Ishikawa (cell line): Measurements from ENCODE around the gene TMEM221.

Experiments used
- CEBPB ChIP-seq: IDR thresholded peaks from 2 replicates; pipeline ENCODE4 v1.6.1; 2012
- CREB1 ChIP-seq: IDR thresholded peaks from 2 replicates; pipeline ENCODE4 v1.6.1; 2012; ENCODE audit warnings: low read depth
- EGR1 ChIP-seq: IDR thresholded peaks from 2 replicates; pipeline ENCODE4 v1.6.1; 2012
- EP300 ChIP-seq: IDR thresholded peaks from 2 replicates; pipeline ENCODE4 v1.6.1; 2012; ENCODE audit warnings: borderline replicate concordance
- FOXM1 ChIP-seq: IDR thresholded peaks from 2 replicates; pipeline ENCODE4 v1.6.1; 2012; ENCODE audit warnings: low read depth, borderline replicate concordance
- MAX ChIP-seq: IDR thresholded peaks from 2 replicates; pipeline ENCODE4 v1.6.1; 2012
- NFIC ChIP-seq: IDR thresholded peaks from 2 replicates; pipeline ENCODE4 v1.6.1; 2012
- RAD21 ChIP-seq: IDR thresholded peaks from 2 replicates; pipeline ENCODE4 v1.6.1; 2012; ENCODE audit warnings: low read depth
- REST ChIP-seq: IDR thresholded peaks from 2 replicates; pipeline ENCODE4 v1.6.1; 2012; ENCODE audit warnings: low read depth, mild to moderate bottlenecking
- TAF1 ChIP-seq: IDR thresholded peaks from 2 replicates; pipeline ENCODE4 v1.6.1; 2012; ENCODE audit warnings: low read depth, mild to moderate bottlenecking
- TCF12 ChIP-seq: IDR thresholded peaks from 2 replicates; pipeline ENCODE4 v1.6.1; 2012; ENCODE audit warnings: low read depth
- TEAD4 ChIP-seq: IDR thresholded peaks from 2 replicates; pipeline ENCODE4 v1.6.1; 2012
- USF1 ChIP-seq: IDR thresholded peaks from 2 replicates; pipeline ENCODE4 v1.6.1; 2012
- YY1 ChIP-seq: IDR thresholded peaks from 2 replicates; pipeline ENCODE4 v1.6.1; 2012; ENCODE audit warnings: low read depth
- ZBTB7A ChIP-seq: IDR thresholded peaks from 2 replicates; pipeline ENCODE4 v1.6.1; 2012; ENCODE audit warnings: low read depth

The TMEM221 gene

DNA sequence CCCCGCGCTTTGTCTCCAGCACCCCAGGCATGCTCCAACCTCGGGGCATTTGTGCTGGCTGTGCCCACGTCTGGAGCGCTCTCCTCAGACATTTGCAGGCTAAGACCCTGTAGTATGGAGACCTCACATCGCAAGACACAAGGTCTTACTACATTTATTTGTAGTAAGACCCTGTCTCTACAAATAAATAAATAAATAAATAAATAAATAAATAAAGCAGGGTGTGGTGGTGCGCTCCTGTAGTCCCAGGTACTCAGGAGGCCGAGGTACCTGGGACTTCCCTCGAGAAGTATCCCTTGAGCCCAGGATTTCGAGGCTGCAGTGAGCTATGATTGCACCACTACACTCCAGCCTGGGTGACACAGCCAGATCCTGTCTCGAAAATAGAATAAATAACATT, 7.7 kb upstream of the TMEM221 start:
- TF ChIP-seq RAD21 (no peak), EP300 (no peak), REST (no peak), FOXM1 (no peak), MAX (no peak), ZBTB7A (no peak), USF1 (no peak)

DNA sequence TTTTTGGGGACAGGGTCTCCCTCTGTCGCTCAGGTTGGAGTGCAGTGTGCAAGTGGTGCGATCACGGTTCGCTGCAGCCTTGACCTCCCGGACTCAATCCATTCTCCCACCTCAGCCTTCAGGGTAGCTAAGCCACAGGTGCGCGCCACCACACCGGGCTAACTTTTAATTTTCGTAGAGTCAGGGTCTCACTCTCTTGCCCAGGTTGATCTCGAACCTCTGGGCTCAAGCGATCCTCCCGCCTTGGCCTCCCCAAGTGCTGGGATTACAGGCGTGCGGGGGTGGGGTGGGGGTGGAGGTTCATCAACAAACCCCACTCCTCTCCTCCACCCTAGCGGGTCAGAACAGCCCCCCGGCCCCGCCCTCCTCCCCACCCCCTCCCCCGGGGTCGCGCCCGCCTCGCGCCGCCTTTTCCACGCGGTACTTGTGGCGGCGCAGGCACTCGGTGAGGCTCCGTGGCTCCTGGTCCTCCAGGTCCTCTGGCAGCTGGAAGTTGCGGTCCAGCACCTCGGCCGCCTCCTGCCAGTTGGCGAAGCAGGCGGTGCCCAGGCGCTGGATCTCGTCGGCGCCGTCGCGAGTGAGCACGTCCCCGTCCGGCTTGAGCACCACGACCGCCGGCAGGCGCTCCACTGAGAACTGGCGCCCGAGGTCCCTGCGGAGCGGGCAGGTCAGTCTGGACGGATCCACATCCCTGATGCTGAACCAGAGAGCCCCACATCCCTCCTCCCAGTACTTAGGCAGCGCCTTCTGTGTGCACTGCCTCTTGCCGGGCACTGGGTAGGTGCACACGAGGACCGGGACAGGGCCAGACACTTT, 7.0 kb upstream of the TMEM221 start:
- TF ChIP-seq MAX, result 0 out of 2 replicates have a peak, but pooled peaks have one; percentile 22
- TF ChIP-seq TCF12, result no peak
- no peak for TF ChIP-seq CEBPB
- peak; percentile 32; the same call in 1 of the 2 replicates for TF ChIP-seq REST
- TF ChIP-seq EP300, result no peak

DNA sequence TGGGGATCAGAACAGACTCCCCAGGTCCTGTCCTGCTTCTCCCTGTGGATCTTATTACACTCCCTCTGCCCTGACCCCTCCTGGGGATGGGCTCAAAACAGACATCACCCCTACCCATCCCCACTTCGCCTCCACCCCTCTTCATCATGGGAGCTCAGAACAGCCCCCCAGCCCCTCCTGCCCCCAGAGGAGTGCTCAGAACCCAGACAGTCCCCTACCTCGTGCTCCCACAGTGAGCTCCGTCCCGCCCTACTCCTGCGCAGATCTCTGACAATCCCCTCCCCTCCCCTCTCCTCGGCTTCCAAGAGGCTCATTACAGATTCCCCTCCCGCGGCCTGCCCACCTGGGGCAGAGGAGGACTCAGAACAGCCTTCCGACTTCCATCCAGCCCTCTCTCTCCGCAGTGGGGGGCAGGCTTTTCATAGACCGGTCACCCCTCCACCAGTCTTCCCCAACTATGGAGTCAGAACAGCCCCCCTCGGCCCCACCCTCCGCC, 6.2 kb upstream of the TMEM221 start:
- TF ChIP-seq USF1, result no peak
- no peak for TF ChIP-seq ZBTB7A
- no peak for TF ChIP-seq TEAD4
- TF ChIP-seq NFIC, result no peak
- TF ChIP-seq FOXM1, result no peak
- TF ChIP-seq CEBPB, result no peak

- TF ChIP-seq FOXM1, result no peak
- no peak for TF ChIP-seq REST
Observed at GRCh38 chr19:17451820-17452219, 3.4 kb upstream of the TMEM221 start.

- TF ChIP-seq NFIC (no peak), CEBPB (no peak), MAX (no peak), ZBTB7A (no peak), REST (no peak), TAF1 (no peak), FOXM1 (no peak), CREB1 (no peak), EP300 (no peak), TCF12 (no peak), EGR1 (no peak), RAD21 (no peak), TEAD4 (no peak), YY1 (no peak), USF1 (no peak)
Observed at GRCh38 chr19:17450264-17451075, 2.0 kb upstream of the TMEM221 start.
